GM18511 (cell line): Measurements from ENCODE around the gene PSMA6.

Source experiments
- ATAC-seq: cut with Tn5 transposase; IDR thresholded peaks from one replicate; pipeline ENCODE4 v1.9.1; 2021; ENCODE audit warnings: mild to moderate bottlenecking, moderate library complexity; ENCODE audit not compliant: unreplicated experiment

PSMA6 gene

GRCh38 chr14:35362911-35363374 is 70.8 kb downstream of the PSMA6 start:
- no peak for ATAC-seq

GRCh38 chr14:35365130-35366055 is 73.2 kb downstream of the PSMA6 start:
- peak; percentile 56 for ATAC-seq

GRCh38 chr14:35366056-35366451 is 73.9 kb downstream of the PSMA6 start:
- no peak for ATAC-seq

- no peak for ATAC-seq
These were observed 74.4 kb downstream of the PSMA6 start for GRCh38 chr14:35366521-35366976.

- no peak for ATAC-seq
These were observed 74.8 kb downstream of the PSMA6 start for GRCh38 chr14:35367056-35367372.
